H1 (cell line): ENCODE results near the gene PHACTR2. TPM values are rescaled to one million over a fixed set of nuclear protein-coding genes. Genes with fewer than 3 reads are reported as not detected.

Experiments
- KDM1A ChIP-seq: fragments of 200-600, 300-600 bp; sonication (generic); IDR thresholded peaks from 2 replicates; pipeline ENCODE4 v1.7.1; 2016; ENCODE audit warnings: mild to moderate bottlenecking, low read length, borderline replicate concordance
- POU5F1 ChIP-seq: IDR thresholded peaks from 2 replicates; pipeline ENCODE4 v1.6.1; 2011; ENCODE audit warnings: low read depth, mild to moderate bottlenecking, low read length, moderate library complexity
- RBBP5 ChIP-seq: IDR thresholded peaks from 2 replicates; pipeline ENCODE4 v1.7.1; 2012; ENCODE audit warnings: low read depth, mild to moderate bottlenecking, inconsistent platforms, low read length, moderate library complexity, borderline replicate concordance
- RXRA ChIP-seq: IDR thresholded peaks from 2 replicates; pipeline ENCODE4 v1.6.1; 2011; ENCODE audit warnings: low read depth, mild to moderate bottlenecking, low read length, moderate library complexity; ENCODE audit not compliant: insufficient read depth
- SIN3A ChIP-seq, 2 experiments: IDR thresholded peaks in 1 of 2; conservative IDR thresholded peaks in 1 of 2; 2 replicates each; pipeline ENCODE4 v1.6.1; 2011 to 2012; ENCODE audit warnings: low read length in 2 of 2, improper control_type of control experiment in 1 of 2, low read depth in 1 of 2, mild to moderate bottlenecking in 1 of 2
- polyA plus RNA-seq, 7 experiments: library from polyadenylated mRNA; depleted of rRNA in 3 of 7; stranded (reverse) in 5 of 7; unstranded in 2 of 7; fragments of >200 nt in 5 of 7; fragments of 200-250 nt in 2 of 7; gene quantifications; 1 replicate in 5 of 7; 2 replicates in 1 of 7; 4 replicates in 1 of 7; pipeline versions ENCODE4 v1.2.1 to v1.2.3, GENCODE V29; 2011 to 2013; ENCODE audit warnings: missing spikeins in 2 of 7, mixed read lengths in 2 of 7
- total RNA-seq: library from RNA; stranded (reverse); fragmentation: NEBNext Ultra II Directional; extraction: Animal tissue kit (Norgen Biotek cat#: 25700); gene quantifications from 2 replicates; pipeline ENCODE4 v1.2.1, GENCODE V29; 2021

The PHACTR2 gene
- total and polyA plus RNA-seq, 2 of the 8 experiments (the other 6 are each of a cell fraction or from before 2014, with no cell fraction given), result 16.9 to 131 TPM

DNA sequence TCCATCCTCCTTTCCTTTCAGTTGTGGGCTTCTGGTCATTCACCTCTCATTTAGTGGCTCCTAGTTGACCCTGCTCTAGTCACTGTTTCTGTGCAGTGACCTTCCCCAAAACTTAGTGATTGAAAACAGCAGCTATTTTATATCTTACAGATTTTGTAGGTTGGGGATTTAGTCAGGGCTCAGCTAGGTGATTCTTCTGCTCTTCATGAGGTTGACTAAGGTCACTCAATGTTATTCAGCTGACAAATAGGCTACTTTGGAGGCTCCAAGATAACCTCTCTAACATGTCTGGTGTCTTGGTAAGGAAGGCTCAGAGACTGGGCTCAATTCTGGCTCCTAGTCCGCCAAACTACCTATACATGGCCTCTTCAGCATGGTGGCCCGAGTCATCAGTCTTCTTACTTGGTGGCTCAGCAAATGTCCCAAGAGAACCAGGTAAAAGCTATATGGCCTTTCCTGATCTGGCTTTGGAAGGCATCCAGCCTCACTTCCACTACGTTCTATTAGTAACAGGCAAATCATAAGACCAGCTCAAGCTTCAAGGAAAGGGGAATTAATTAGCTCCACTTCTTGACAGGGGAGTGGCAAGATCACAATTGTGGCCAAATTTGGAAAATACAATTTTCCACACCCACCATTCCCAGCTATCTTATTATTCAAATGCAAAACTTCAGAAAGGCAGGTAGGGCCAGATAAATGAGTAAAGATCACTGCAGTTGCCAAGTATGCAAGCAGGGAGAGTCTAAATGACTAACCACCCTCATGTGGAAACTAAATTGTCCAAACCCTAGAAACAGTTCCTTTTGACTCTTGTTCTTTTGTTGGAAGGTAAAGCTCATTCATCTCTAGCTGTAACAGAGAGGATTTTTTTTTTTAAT, 114.9 kb downstream of the PHACTR2 start (continued):
- TF ChIP-seq RBBP5, result no peak
- TF ChIP-seq RXRA, result no peak
- TF ChIP-seq KDM1A, result no peak
- TF ChIP-seq SIN3A (conservative IDR thresholded peaks at IDR 0.05 in 1 of 2, IDR thresholded peaks at IDR 0.05 in 1 of 2; ENCODE audit: low read depth in 1 of 2, low read length in 2 of 2), result no peak
- no peak for TF ChIP-seq POU5F1
- TF ChIP-seq, all 59 proteins: peak for 0
